HG02870 (cell line): Measurements from ENCODE around the gene AQP6.
A peak's percentile ranks its signal among the peaks of the same experiment; 100 is the strongest.

ENCODE experiments used
- ATAC-seq: cut with Tn5 transposase; IDR thresholded peaks from one replicate; pipeline ENCODE4 v1.9.1; 2021; ENCODE audit warnings: mild to moderate bottlenecking, moderate library complexity; ENCODE audit not compliant: unreplicated experiment

AQP6 gene

GRCh38 chr12:49942921-49943624 lies 29.7 kb upstream of the AQP6 start:
- ATAC-seq, result no peak

GRCh38 chr12:49943625-49943960 lies 29.2 kb upstream of the AQP6 start:
- ATAC-seq, result no peak

- ATAC-seq, result no peak
These were observed 28.7 kb upstream of the AQP6 start for GRCh38 chr12:49944046-49944445.

- ATAC-seq, result no peak
These were observed 28.0 kb upstream of the AQP6 start for GRCh38 chr12:49944718-49945117.

GRCh38 chr12:49945394-49946080 lies 27.2 kb upstream of the AQP6 start:
- ATAC-seq, result peak; percentile 90

DNA sequence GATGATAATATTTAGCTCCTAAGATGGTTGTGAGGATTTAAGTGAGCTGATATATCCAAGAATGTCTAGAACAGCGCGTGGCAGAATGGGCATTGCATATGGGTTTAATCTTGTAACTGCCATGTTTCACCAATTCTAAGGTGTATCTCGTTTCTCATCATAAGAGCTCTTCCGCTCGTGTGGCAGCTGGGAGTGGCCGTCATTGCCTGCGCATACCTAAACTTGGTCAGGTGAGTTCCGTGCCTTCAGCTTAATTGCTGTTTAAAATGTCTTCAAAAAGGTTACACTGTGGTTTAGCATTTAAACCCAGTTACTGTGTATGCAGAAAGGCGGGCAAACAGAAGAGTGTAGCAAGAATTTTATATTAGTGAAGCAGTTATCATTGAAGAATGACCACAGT lies 26.7 kb upstream of the AQP6 start:
- ATAC-seq, result no peak

GRCh38 chr12:49946497-49946896 lies 26.2 kb upstream of the AQP6 start:
- no peak for ATAC-seq

DNA sequence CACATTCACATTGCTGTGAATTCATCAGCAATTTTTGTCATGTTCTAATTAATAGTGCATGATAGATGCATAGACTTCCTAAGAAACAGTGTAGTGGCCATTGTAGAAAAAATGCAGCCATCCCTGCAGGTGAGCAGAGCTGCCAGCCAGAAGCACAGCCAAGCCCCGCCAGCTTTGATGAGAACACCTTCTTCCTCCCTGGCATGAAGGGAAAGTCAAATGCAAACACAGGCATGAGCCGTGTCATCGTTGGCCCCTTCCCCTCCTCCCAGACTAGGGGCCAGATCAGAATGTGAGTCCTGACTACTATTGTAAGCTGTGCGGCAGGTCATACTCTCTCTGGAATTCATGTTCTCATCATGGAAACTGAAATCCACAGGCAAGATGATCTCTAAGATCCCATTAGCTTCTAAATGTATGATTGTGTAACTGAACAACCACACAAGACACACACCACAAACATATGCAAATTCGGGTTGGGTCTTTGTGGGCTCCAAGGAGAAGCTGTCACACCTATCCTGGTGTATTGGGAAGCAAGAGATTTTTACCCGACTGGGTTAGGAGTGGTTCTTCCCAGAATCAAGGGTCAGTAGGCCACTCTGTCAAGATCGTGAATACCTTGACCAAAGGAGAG lies 25.0 kb upstream of the AQP6 start:
- ATAC-seq, result no peak

DNA sequence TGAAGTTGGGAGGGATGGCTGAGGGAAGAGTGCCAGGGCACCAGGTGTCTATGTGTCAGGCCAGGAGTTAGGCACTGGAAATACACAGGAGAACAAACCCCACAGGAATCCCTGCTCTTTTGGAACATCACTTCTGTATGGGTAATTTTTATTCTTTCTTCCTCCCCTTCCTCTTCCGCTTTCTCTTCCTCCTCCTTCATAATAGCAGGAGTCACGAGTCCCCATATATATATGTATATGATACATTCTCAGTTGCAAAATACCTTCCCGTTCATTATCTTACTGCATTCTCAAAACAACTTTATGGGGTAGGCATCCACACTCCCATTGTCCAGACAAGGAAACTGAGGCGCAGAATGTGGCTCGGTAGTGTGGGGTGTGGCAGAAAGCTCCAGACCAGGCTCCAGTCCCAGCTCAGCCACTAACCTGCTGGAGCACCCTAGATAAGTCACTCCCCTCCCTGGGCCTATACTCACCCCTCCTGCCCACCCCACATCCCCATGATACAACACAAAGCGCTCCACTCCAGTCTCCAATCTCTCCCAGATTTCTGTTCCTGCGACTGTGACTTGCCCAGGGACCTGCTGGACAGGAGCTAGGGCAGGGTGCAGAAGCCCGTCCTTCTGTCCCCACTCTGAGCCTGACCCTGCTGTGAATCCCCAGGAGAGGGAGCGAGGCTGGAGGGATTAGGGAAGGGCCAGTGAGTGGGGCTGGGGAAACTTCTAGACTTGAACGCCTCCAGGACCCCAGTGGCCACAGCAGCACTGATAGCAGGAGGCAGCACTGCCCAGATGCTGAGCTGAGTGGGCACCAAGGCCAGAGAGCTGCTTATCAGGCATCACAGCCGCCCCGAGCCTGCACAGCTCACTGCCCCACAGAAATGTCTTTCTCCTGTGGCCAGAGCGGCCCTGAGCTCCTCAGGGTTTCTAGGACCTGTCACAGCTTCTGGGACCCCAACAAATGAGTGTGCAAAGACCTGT lies 23.6 kb upstream of the AQP6 start:
- no peak for ATAC-seq

- ATAC-seq, result no peak
These were observed 22.9 kb upstream of the AQP6 start for GRCh38 chr12:49949866-49950265.

- ATAC-seq, result no peak
These were observed 22.2 kb upstream of the AQP6 start, which contains the start of gene AQP2 for GRCh38 chr12:49950273-49951251. TSS of gene AQP2 (plus strand) at chr12:49950737. CDS start at chr12:49950831, 94 bp downstream.

DNA sequence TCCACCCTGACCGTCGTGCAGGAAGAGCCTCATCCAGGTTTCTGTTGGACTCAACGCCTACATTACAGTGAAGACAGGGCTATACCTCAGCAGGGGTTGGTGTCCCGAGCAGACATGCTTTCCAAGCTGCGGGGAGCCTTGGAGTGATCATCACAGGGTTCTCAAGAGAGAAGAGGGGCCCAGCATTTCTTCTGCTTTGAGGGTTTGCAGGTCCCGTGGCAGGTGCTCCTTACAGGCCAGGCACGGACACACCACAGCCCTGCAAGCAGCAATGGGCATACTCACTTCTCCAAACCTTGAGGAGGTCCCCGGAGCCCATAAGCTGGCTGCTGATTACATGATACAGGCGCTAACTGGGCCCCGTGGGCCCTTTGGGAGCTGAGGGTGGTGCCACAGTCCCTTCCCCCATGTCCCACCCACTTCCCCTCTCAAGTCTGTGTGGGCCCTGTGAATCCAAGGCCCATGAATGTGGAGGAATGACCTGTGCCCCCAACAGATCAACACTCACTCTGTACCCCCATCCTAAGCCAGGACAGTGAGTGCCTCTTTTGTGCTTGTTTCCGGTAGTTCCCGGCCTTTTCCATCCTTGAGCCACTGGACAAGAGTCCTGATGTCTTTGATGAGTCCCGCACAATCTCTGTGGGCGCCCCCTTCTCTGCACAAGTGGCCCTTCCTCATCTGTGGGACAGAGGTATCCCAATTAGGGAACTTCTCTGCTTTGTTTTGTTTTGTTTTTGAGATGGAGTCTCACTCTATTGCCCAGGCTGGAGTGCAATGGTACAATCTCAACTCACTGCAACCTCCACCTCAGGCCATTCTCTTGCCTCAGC lies 21.1 kb upstream of the AQP6 start:
- ATAC-seq, result no peak

DNA sequence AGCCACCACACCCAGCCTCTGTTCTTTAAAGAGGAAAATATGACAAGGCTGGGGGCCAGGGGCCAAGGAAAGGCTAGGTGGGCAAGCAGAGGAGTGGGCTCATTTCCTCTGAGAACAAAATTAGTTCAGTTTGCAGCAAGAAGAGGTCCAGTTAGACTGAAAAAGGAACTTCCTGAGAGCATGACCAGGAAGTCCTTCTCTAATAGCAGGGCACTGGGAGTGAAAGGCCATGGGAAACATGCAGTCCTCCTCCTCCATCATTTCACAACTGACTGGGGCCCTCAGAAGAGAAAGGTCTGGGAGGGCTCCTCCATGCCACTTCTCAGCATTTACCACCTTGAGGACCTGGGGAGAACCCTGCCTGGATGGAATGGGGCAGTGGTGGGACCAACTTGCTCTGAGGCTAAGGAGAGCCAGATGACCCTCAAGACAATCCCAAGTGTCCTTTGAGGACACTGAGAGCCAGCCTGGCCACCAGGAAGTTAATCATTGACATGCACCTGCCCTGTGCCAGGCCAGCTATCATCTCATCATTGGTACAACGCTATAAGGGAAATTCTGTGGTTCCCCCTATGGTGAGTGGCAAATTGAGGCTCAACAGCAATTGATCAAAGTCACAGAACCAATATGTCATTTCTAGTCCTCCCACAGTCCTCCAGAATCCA lies 20.2 kb upstream of the AQP6 start:
- no peak for ATAC-seq

- ATAC-seq, result no peak
These were observed 19.6 kb upstream of the AQP6 start for GRCh38 chr12:49953151-49953550.

DNA sequence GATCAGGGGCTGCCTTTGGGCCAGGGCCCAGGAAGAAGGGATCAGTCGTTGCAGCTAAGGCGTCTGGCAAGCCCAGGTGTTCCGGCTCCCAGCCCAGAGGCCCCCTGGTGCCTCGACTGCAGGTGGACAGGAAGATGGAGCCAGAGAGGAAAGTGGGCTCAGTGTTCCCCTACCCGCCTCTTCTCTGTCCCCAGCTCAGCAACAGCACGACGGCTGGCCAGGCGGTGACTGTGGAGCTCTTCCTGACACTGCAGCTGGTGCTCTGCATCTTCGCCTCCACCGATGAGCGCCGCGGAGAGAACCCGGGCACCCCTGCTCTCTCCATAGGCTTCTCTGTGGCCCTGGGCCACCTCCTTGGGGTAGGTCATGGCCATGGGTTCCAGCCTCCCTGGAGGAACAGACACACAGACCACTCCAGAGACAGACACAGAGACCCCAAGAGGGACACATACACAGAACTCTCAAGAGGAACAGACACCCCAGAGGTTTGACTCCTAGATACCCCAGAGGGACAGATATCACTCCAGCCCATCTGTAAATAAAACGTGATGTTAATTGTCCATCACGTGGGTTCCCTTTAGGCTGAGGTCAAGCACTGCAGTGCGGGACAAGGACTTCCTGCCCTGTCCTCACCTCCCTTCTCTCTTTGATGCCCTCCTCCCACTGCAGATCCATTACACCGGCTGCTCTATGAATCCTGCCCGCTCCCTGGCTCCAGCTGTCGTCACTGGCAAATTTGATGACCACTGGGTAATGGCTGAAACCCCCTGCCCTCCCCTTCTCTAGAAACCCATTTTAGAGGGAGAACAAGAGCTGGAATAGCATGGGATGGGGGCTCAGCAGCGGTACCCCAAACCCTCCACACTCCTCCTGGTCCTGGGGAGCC lies 18.5 kb upstream of the AQP6 start:
- ATAC-seq, result no peak

DNA sequence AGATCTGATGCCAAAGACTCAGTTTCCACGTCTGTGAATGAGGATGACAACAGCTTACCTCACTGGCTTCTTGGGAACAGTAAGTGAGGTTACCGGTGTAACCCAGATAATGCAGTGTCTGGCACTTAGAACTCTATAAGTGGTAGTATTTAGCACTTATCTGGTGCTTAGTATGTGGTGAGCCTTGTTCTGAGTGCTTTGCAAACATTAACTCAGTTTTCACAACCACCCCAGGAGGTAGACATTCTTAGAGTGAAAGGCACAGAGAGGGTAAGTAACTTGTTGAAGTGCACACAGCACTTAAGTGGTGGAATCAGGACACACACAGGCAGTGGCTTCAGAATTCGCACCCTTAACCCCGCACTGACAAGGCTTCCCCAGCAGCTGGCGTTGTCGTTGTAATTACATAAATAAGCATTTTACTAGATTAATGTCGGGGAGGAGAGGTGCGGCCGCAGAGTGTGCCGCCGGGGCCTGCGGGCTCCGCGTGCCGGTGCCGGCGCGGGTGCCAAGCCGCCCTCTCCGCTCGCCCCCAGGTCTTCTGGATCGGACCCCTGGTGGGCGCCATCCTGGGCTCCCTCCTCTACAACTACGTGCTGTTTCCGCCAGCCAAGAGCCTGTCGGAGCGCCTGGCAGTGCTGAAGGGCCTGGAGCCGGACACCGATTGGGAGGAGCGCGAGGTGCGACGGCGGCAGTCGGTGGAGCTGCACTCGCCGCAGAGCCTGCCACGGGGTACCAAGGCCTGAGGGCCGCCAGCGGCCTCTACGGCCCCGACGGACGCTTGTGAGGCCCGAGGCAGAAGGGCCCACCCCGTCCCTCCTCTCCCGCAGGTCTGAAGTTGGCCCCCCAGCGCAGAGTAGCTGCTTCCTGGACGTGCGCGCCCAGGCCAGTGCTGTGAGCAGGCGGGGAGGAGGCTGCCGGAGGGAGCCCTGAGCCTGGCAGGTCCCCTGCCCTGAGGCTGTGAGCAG lies 17.6 kb upstream of the AQP6 start:
- ATAC-seq, result no peak
